Activated T-cell treated with anti-CD3 and anti-CD28 coated beads, Interleukin-2, amount 50 U/mL, for 4 hours (primary cell): ENCODE measurements around the gene SPATA20. TPM values are rescaled to one million over a fixed set of nuclear protein-coding genes. Genes with fewer than 3 reads are reported as not detected.

Experiments used
- ATAC-seq, 2 donors: fragments of 200-7000 bp; cut with Tn5 transposase; one replicate each; pipeline ENCODE4 v1.10.0; 2021
- DNase-seq: peaks from one replicate; pipeline ENCODE4 v3.0.0-alpha.2; 2020
- H3K27me3 Mint-ChIP-seq: one replicate; pipeline ENCODE4 v1.8.0; 2021; ENCODE audit warnings: low read depth, mixed read lengths
- H3K36me3 Mint-ChIP-seq: one replicate; pipeline ENCODE4 v1.8.0; 2022; ENCODE audit warnings: mixed read lengths; ENCODE audit not compliant: insufficient read depth
- H3K4me1 Mint-ChIP-seq: one replicate; pipeline ENCODE4 v1.8.0; 2021; ENCODE audit warnings: low read depth, mixed read lengths
- H3K4me3 Mint-ChIP-seq: one replicate; pipeline ENCODE4 v1.8.0; 2021; ENCODE audit warnings: mild to moderate bottlenecking, moderate library complexity, mixed read lengths
- H3K9me3 Mint-ChIP-seq: one replicate; pipeline ENCODE4 v1.8.0; 2021; ENCODE audit warnings: mixed read lengths
- total RNA-seq, 3 donors: library from RNA; stranded (reverse); gene quantifications; one replicate each; pipeline ENCODE4 v1.2.1, GENCODE V29; 2021

SPATA20 gene
- total RNA-seq, 3 donors from 2014 or later, result 6.5 to 16.9 (median 13.5) TPM

- Mint-ChIP-seq H3K27me3 (peaks cover 51% of the 10 kb centered on the region), H3K4me1 (peaks cover 15% of the 10 kb centered on the region), H3K4me3 (no peak overlapping the region), H3K36me3 (no peaks in the 10 kb centered on the region), H3K9me3 (no peaks in the 10 kb centered on the region)
- no peak for DNase-seq
- ATAC-seq, result no peak
Measured at GRCh38 chr17:50564916-50565315, 17.9 kb downstream of the SPATA20 start.

GRCh38 chr17:50565402-50566350 is 18.7 kb downstream of the SPATA20 start:
- DNase-seq (no peak), ATAC-seq (no peak)
- H3K36me3 Mint-ChIP-seq, result no peaks in the 10 kb centered on the region
- no peaks in the 10 kb centered on the region for H3K9me3 Mint-ChIP-seq
- H3K4me3 Mint-ChIP-seq, result peak overlapping the region; percentile 42
- peaks cover 48% of the 10 kb centered on the region for H3K27me3 Mint-ChIP-seq
- peaks cover 12% of the 10 kb centered on the region for H3K4me1 Mint-ChIP-seq

- Mint-ChIP-seq H3K9me3 (no peaks in the 10 kb centered on the region), H3K36me3 (no peaks in the 10 kb centered on the region), H3K4me3 (no peak overlapping the region), H3K4me1 (peaks cover 12% of the 10 kb centered on the region), H3K27me3 (peaks cover 50% of the 10 kb centered on the region)
- ATAC-seq (no peak), DNase-seq (no peak)
Measured at GRCh38 chr17:50566886-50567285, 19.9 kb downstream of the SPATA20 start.

GRCh38 chr17:50568659-50569058 is 21.7 kb downstream of the SPATA20 start:
- Mint-ChIP-seq H3K9me3 (no peaks in the 10 kb centered on the region), H3K27me3 (peaks cover 42% of the 10 kb centered on the region), H3K4me3 (no peak overlapping the region), H3K36me3 (no peaks in the 10 kb centered on the region), H3K4me1 (peaks cover 7% of the 10 kb centered on the region)
- ATAC-seq, result no peak
- DNase-seq, result no peak

GRCh38 chr17:50569592-50569991 is 22.6 kb downstream of the SPATA20 start:
- peaks cover 36% of the 10 kb centered on the region for H3K27me3 Mint-ChIP-seq
- no peak overlapping the region for H3K4me3 Mint-ChIP-seq

GRCh38 chr17:50570032-50570431 is 23.1 kb downstream of the SPATA20 start:
- no peaks in the 10 kb centered on the region for H3K36me3 Mint-ChIP-seq
- H3K9me3 Mint-ChIP-seq, result no peaks in the 10 kb centered on the region
- no peak overlapping the region for H3K4me3 Mint-ChIP-seq
- H3K27me3 Mint-ChIP-seq, result peaks cover 33% of the 10 kb centered on the region
- ATAC-seq, result no peak
- H3K4me1 Mint-ChIP-seq, result peaks cover 5% of the 10 kb centered on the region
- DNase-seq, result no peak

More at GRCh38 chr17:50569592-50569991, 22.6 kb downstream of the SPATA20 start:
- Mint-ChIP-seq H3K36me3 (no peaks in the 10 kb centered on the region), H3K9me3 (no peaks in the 10 kb centered on the region), H3K4me1 (peaks cover 7% of the 10 kb centered on the region)
- ATAC-seq (no peak), DNase-seq (no peak)

GRCh38 chr17:50570528-50570927 is 23.6 kb downstream of the SPATA20 start:
- no peaks in the 10 kb centered on the region for H3K36me3 Mint-ChIP-seq
- peaks cover 29% of the 10 kb centered on the region for H3K27me3 Mint-ChIP-seq
- DNase-seq (no peak), ATAC-seq (no peak)
- no peaks in the 10 kb centered on the region for H3K9me3 Mint-ChIP-seq
- H3K4me1 Mint-ChIP-seq, result peaks cover 4% of the 10 kb centered on the region
- no peak overlapping the region for H3K4me3 Mint-ChIP-seq

GRCh38 chr17:50571681-50572080 is 24.7 kb downstream of the SPATA20 start:
- H3K27me3 Mint-ChIP-seq, result peaks cover 18% of the 10 kb centered on the region
- no peaks in the 10 kb centered on the region for H3K36me3 Mint-ChIP-seq
- DNase-seq, result no peak
- no peaks in the 10 kb centered on the region for H3K4me1 Mint-ChIP-seq
- H3K4me3 Mint-ChIP-seq, result no peak overlapping the region
- ATAC-seq, result no peak
- H3K9me3 Mint-ChIP-seq, result no peaks in the 10 kb centered on the region

- DNase-seq, result no peak
- H3K27me3 Mint-ChIP-seq, result peaks cover 14% of the 10 kb centered on the region
- no peaks in the 10 kb centered on the region for H3K9me3 Mint-ChIP-seq
- H3K36me3 Mint-ChIP-seq, result no peaks in the 10 kb centered on the region
- no peak overlapping the region for H3K4me3 Mint-ChIP-seq
- no peak for ATAC-seq
- H3K4me1 Mint-ChIP-seq, result no peaks in the 10 kb centered on the region
Measured at GRCh38 chr17:50572541-50572940, 25.6 kb downstream of the SPATA20 start.

- DNase-seq, result no peak
- no peaks in the 10 kb centered on the region for H3K36me3 Mint-ChIP-seq
- H3K9me3 Mint-ChIP-seq, result no peaks in the 10 kb centered on the region
- no peak overlapping the region for H3K4me3 Mint-ChIP-seq
- no peak for ATAC-seq
- H3K4me1 Mint-ChIP-seq, result no peaks in the 10 kb centered on the region
- peaks cover 14% of the 10 kb centered on the region for H3K27me3 Mint-ChIP-seq
Measured at GRCh38 chr17:50573866-50574611, 27.1 kb downstream of the SPATA20 start.

- peaks cover 13% of the 10 kb centered on the region for H3K27me3 Mint-ChIP-seq
- H3K9me3 Mint-ChIP-seq, result no peaks in the 10 kb centered on the region
- no peak for ATAC-seq
- H3K4me3 Mint-ChIP-seq, result no peak overlapping the region
- no peaks in the 10 kb centered on the region for H3K4me1 Mint-ChIP-seq
- no peak for DNase-seq
- no peaks in the 10 kb centered on the region for H3K36me3 Mint-ChIP-seq
Measured at GRCh38 chr17:50575581-50576210, 28.7 kb downstream of the SPATA20 start.

- peaks cover 13% of the 10 kb centered on the region for H3K27me3 Mint-ChIP-seq
- no peak overlapping the region for H3K4me3 Mint-ChIP-seq
- H3K36me3 Mint-ChIP-seq, result no peaks in the 10 kb centered on the region
- no peak for ATAC-seq
- no peak for DNase-seq
- H3K9me3 Mint-ChIP-seq, result no peaks in the 10 kb centered on the region
- H3K4me1 Mint-ChIP-seq, result no peaks in the 10 kb centered on the region
Measured at GRCh38 chr17:50576864-50577263, 29.9 kb downstream of the SPATA20 start.

GRCh38 chr17:50577451-50577954 is 30.5 kb downstream of the SPATA20 start:
- Mint-ChIP-seq H3K9me3 (no peaks in the 10 kb centered on the region), H3K4me3 (no peak overlapping the region), H3K4me1 (no peaks in the 10 kb centered on the region), H3K27me3 (peaks cover 13% of the 10 kb centered on the region), H3K36me3 (no peaks in the 10 kb centered on the region)
- ATAC-seq (no peak), DNase-seq (no peak)

GRCh38 chr17:50578173-50578572 is 31.2 kb downstream of the SPATA20 start:
- DNase-seq, result no peak
- no peaks in the 10 kb centered on the region for H3K36me3 Mint-ChIP-seq
- ATAC-seq, result no peak
- H3K4me3 Mint-ChIP-seq, result no peak overlapping the region
- H3K27me3 Mint-ChIP-seq, result peaks cover 15% of the 10 kb centered on the region
- H3K4me1 Mint-ChIP-seq, result no peaks in the 10 kb centered on the region
- no peaks in the 10 kb centered on the region for H3K9me3 Mint-ChIP-seq
